Effector memory CD4-positive, alpha-beta T cell (primary cell): ENCODE data around the gene RASD1.

ENCODE experiments used
- DNase-seq, 3 donors: peaks; one replicate each; pipeline ENCODE4 v3.0.0-alpha.2; 2020
- H3K27ac ChIP-seq: 2 replicates; pipeline ENCODE4 v1.7.0; 2013; ENCODE audit warnings: mild to moderate bottlenecking, low read length, moderate library complexity; ENCODE audit not compliant: insufficient read depth, poor library complexity, severe bottlenecking
- H3K27me3 ChIP-seq: replicated peaks from 2 replicates; pipeline ENCODE4 v1.7.0; 2013; ENCODE audit warnings: mild to moderate bottlenecking, low read length; ENCODE audit not compliant: insufficient read depth, control insufficient read depth, poor library complexity, severe bottlenecking
- H3K36me3 ChIP-seq: 2 replicates; pipeline ENCODE4 v1.7.0; 2013; ENCODE audit warnings: mild to moderate bottlenecking, low read length, moderate library complexity; ENCODE audit not compliant: control insufficient read depth, insufficient read depth
- H3K4me1 ChIP-seq: 2 replicates; pipeline ENCODE4 v1.7.0; 2013; ENCODE audit warnings: low read length, mild to moderate bottlenecking; ENCODE audit not compliant: control insufficient read depth, insufficient read depth, poor library complexity, severe bottlenecking
- H3K4me3 ChIP-seq: 2 replicates; pipeline ENCODE4 v1.7.0; 2013; ENCODE audit warnings: low read length, low read depth, mild to moderate bottlenecking; ENCODE audit not compliant: insufficient read depth, poor library complexity, severe bottlenecking
- H3K9me3 ChIP-seq: 2 replicates; pipeline ENCODE4 v1.7.0; 2013; ENCODE audit warnings: mild to moderate bottlenecking, low read length, moderate library complexity; ENCODE audit not compliant: control insufficient read depth

The RASD1 gene

GRCh38 chr17:17538417-17539391 lies 42.5 kb upstream of the RASD1 start:
- H3K27ac ChIP-seq = no peak overlapping the region
- H3K4me1 ChIP-seq = no peaks in the 10 kb centered on the region
- H3K4me3 ChIP-seq = no peak overlapping the region
- no peaks in the 10 kb centered on the region for H3K36me3 ChIP-seq
- no peaks in the 10 kb centered on the region for H3K27me3 ChIP-seq
- no peak for DNase-seq
- H3K9me3 ChIP-seq = no peaks in the 10 kb centered on the region

DNA sequence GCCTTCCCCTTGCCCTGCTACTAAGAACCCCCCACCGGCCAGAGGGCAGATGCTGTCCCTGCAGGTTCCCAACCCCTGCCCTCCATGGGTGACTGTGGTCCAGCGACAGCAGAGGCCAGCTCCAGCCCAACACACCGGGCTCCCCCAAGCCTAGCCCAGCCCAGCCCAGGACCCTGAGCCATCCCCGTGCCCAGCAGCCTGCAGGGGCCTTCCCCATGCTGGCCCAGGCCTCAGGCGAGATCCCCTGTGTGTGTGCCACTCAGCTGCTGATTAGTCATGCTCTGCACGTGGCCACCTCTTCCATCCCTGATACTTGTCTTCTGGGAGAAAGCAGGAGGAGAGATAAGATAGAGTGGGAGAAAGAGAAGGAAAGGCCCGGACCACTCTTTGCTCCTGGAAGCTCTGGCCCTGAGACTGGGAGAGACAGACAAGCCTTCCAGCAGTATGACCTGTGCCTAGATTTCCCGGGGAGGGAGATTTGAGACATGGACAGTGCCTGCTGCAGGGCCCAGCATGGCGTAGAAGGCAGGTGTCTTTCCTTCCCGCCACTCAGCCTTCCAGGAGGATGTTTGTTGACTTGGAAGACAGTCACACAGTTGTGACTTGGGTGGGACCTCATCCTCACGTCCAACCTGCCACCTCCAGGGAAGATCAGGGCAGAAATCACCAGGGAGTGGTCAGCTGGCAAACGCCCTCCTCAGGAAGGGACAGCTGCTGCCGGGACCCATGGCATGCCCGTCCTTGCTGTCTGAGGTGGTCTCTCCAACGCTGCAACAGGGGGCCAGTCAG lies 41.3 kb upstream of the RASD1 start:
- Histone ChIP-seq H3K4me3 (no peak overlapping the region), H3K27ac (no peak overlapping the region), H3K27me3 (no peaks in the 10 kb centered on the region), H3K9me3 (no peaks in the 10 kb centered on the region), H3K36me3 (no peaks in the 10 kb centered on the region), H3K4me1 (no peaks in the 10 kb centered on the region)
- no peak for DNase-seq

- Histone ChIP-seq H3K27ac (no peak overlapping the region), H3K4me1 (no peaks in the 10 kb centered on the region), H3K27me3 (no peaks in the 10 kb centered on the region), H3K36me3 (no peaks in the 10 kb centered on the region), H3K4me3 (no peak overlapping the region), H3K9me3 (no peaks in the 10 kb centered on the region)
- no peak for DNase-seq
These were observed 40.5 kb upstream of the RASD1 start for GRCh38 chr17:17536702-17537101.

DNA sequence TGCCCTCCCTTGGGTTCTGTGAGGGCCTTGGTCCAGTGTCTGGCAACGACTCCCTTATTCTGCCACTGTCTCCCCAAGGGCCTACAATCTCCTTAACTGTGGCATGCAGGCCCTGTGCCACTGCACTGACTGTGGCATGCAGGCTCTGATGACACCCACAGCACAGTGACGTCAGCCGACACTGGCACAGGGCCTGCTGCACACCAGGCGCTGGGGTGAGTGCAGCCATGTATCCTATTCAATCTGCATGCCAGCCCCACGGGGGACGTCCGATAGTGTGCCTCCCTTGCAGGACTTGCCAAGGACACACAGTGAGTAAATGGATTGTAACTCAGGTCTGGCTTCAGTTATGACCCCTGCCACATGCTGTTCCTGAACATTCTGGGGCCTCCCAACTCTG lies 39.8 kb upstream of the RASD1 start:
- no peak overlapping the region for H3K4me3 ChIP-seq
- no peaks in the 10 kb centered on the region for H3K27me3 ChIP-seq
- DNase-seq = no peak
- H3K36me3 ChIP-seq = no peaks in the 10 kb centered on the region
- H3K27ac ChIP-seq = no peak overlapping the region
- H3K9me3 ChIP-seq = no peaks in the 10 kb centered on the region
- no peaks in the 10 kb centered on the region for H3K4me1 ChIP-seq

GRCh38 chr17:17533901-17534441 lies 37.8 kb upstream of the RASD1 start:
- H3K36me3 ChIP-seq = no peaks in the 10 kb centered on the region
- no peaks in the 10 kb centered on the region for H3K9me3 ChIP-seq
- no peaks in the 10 kb centered on the region for H3K4me1 ChIP-seq
- H3K4me3 ChIP-seq = no peak overlapping the region
- no peaks in the 10 kb centered on the region for H3K27me3 ChIP-seq
- no peak for DNase-seq
- H3K27ac ChIP-seq = no peak overlapping the region

DNA sequence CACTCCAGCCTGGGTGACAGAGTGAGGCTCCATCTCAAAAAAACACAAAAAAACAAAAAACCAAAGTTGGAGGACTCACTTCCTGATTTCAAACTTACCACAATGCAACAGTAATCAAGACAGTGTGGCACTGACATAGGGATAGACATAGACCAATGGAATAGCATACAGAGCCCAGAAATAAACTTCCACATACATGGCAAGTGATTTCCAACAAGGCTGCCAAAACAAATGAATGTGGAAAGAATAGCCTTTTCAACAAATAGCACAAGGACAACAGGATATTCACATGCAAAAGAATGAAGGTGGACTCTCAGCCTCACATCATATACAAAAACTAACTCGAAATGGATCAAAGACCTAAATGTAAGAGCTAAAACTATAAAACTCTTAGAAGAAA lies 36.8 kb upstream of the RASD1 start:
- Histone ChIP-seq H3K27ac (no peak overlapping the region), H3K9me3 (no peaks in the 10 kb centered on the region), H3K27me3 (no peaks in the 10 kb centered on the region), H3K4me3 (no peak overlapping the region), H3K36me3 (no peaks in the 10 kb centered on the region), H3K4me1 (no peaks in the 10 kb centered on the region)
- no peak for DNase-seq

GRCh38 chr17:17531156-17531555 lies 35.0 kb upstream of the RASD1 start:
- no peaks in the 10 kb centered on the region for H3K36me3 ChIP-seq
- H3K9me3 ChIP-seq = no peaks in the 10 kb centered on the region
- no peak overlapping the region for H3K27ac ChIP-seq
- H3K4me3 ChIP-seq = no peak overlapping the region
- no peaks in the 10 kb centered on the region for H3K27me3 ChIP-seq
- no peaks in the 10 kb centered on the region for H3K4me1 ChIP-seq
- no peak for DNase-seq

GRCh38 chr17:17528696-17529652 lies 32.8 kb upstream of the RASD1 start:
- Histone ChIP-seq H3K27ac (no peak overlapping the region), H3K36me3 (no peaks in the 10 kb centered on the region), H3K4me1 (no peaks in the 10 kb centered on the region), H3K9me3 (no peaks in the 10 kb centered on the region), H3K4me3 (no peak overlapping the region), H3K27me3 (no peaks in the 10 kb centered on the region)
- DNase-seq = no peak

DNA sequence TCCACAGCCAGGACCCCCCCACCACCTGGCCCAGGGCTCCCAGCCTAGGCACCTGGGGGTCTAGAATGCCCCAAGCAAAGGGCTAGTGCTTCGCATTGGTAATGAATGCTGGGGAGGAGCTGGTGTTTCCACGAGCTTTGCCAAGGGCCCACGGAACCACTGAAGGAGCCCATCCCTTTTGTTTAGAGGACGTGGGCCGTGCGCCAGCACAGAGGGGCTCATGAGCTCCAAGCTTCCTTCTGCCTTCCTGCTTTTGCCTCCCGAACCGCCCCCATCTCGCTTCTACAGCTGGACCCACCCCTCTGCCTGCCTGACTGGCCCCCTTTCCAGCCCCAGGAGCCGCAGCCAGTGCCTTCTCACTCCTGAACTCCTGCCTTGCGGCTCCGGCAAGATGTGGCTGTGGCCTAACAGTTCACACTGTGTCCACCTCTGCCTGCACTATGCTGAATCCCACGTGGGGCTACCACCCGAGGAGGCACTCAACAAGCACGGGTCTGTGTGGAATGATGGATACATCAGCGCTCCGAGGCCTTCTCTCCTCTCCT lies 31.8 kb upstream of the RASD1 start:
- DNase-seq = no peak
- Histone ChIP-seq H3K4me3 (no peak overlapping the region), H3K4me1 (no peaks in the 10 kb centered on the region), H3K36me3 (no peaks in the 10 kb centered on the region), H3K27me3 (no peaks in the 10 kb centered on the region), H3K9me3 (no peaks in the 10 kb centered on the region), H3K27ac (no peak overlapping the region)
